Measurements from ENCODE around the gene ZBTB43.
"Not testable (repeated sequence)": the region's sequence is repeated elsewhere in the genome, so short reads cannot be mapped to it uniquely, and the experiment has no call there.

DNA sequence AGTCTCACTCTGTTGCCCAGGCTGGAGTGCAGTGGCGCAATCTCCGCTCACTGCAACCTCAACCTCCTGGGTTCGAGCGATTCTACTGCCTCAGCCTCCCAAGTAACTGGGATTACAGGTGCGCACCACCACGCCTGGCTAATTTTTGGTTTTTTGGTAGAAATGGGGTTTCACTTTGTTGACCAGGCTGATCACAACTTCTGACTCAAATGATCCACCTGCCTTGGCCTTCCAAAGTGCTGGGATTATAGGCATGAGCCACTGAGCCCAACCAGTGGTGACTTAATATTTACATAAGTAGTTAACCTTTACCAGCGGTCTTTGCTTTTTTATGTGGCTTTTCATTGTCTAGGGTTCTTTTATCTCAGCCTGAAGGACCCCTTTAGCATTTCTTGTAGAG is 19.2 kb downstream of the ZBTB43 start:
- TF ChIP-seq, protein P1, sequence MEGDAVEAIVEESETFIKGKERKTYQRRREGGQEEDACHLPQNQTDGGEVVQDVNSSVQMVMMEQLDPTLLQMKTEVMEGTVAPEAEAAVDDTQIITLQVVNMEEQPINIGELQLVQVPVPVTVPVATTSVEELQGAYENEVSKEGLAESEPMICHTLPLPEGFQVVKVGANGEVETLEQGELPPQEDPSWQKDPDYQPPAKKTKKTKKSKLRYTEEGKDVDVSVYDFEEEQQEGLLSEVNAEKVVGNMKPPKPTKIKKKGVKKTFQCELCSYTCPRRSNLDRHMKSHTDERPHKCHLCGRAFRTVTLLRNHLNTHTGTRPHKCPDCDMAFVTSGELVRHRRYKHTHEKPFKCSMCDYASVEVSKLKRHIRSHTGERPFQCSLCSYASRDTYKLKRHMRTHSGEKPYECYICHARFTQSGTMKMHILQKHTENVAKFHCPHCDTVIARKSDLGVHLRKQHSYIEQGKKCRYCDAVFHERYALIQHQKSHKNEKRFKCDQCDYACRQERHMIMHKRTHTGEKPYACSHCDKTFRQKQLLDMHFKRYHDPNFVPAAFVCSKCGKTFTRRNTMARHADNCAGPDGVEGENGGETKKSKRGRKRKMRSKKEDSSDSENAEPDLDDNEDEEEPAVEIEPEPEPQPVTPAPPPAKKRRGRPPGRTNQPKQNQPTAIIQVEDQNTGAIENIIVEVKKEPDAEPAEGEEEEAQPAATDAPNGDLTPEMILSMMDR (IDR thresholded peaks at IDR 0.05): not testable (repeated sequence)
- TF ChIP-seq POLR2A, POLR2AphosphoS5, EP300 (IDR thresholded peaks at IDR 0.05): not testable (repeated sequence)

Data from sigmoid colon (tissue), 4 donors.